DND-41 (cell line): Measurements from ENCODE around the gene TLE4.
"Not testable (repeated sequence)": the region's sequence is repeated elsewhere in the genome, so short reads cannot be mapped to it uniquely, and the experiment has no call there.

Source experiments
- ATAC-seq: fragments of 200-7000 bp; cut with Tn5 transposase; 3 replicates; pipeline ENCODE4 v1.9.1; 2021; ENCODE audit warnings: low read depth; ENCODE audit not compliant: insufficient read depth
- DNase-seq: peaks from one replicate; pipeline ENCODE4 v3.0.0-alpha.2; 2020
- H2AFZ ChIP-seq: 2 replicates; pipeline ENCODE4 v1.6.0; 2012; ENCODE audit warnings: low read depth, low read length
- H3K27ac ChIP-seq: 2 replicates; pipeline ENCODE4 v1.5.1; 2012; ENCODE audit warnings: low read length, inconsistent platforms
- H3K27me3 ChIP-seq: fragments of 200-600 bp; sonication (generic); 2 replicates; pipeline ENCODE4 v1.6.0; 2012; ENCODE audit warnings: low read length, mild to moderate bottlenecking, inconsistent platforms; ENCODE audit not compliant: insufficient read depth, poor library complexity
- H3K36me3 ChIP-seq: 2 replicates; pipeline ENCODE4 v1.5.1; 2012; ENCODE audit warnings: low read length, inconsistent platforms; ENCODE audit not compliant: insufficient read depth
- H3K4me1 ChIP-seq: 2 replicates; pipeline ENCODE4 v1.5.1; 2012; ENCODE audit warnings: mild to moderate bottlenecking, low read length; ENCODE audit not compliant: insufficient read depth
- H3K4me2 ChIP-seq: 2 replicates; pipeline ENCODE4 v1.6.0; 2012; ENCODE audit warnings: mild to moderate bottlenecking, moderate library complexity, low read length, inconsistent platforms; ENCODE audit not compliant: insufficient read depth
- H3K4me3 ChIP-seq, 2 experiments: fragments of 200-600 bp in 1 of 2; shearing (Covaris generic) in 1 of 2; 2 replicates each; pipeline ENCODE4 v1.5.1; 2012 to 2016; ENCODE audit warnings: inconsistent platforms in 2 of 2, low read length in 2 of 2, mild to moderate bottlenecking in 2 of 2, low read depth in 1 of 2, moderate library complexity in 1 of 2
- H3K79me2 ChIP-seq: 2 replicates; pipeline ENCODE4 v1.6.0; 2012; ENCODE audit warnings: low read length, inconsistent platforms; ENCODE audit not compliant: insufficient read depth
- H3K9ac ChIP-seq: 2 replicates; pipeline ENCODE4 v1.6.0; 2012; ENCODE audit warnings: low read depth, mild to moderate bottlenecking, inconsistent platforms, low read length, moderate library complexity
- H3K9me3 ChIP-seq: 2 replicates; pipeline ENCODE4 v1.5.1; 2012; ENCODE audit warnings: low read length, moderate library complexity, mild to moderate bottlenecking, inconsistent platforms; ENCODE audit not compliant: insufficient read depth, severe bottlenecking
- H4K20me1 ChIP-seq: 2 replicates; pipeline ENCODE4 v1.6.0; 2012; ENCODE audit warnings: low read length; ENCODE audit not compliant: insufficient read depth
- EZH2 ChIP-seq: IDR thresholded peaks from 3 replicates; pipeline ENCODE4 v1.6.1; 2012; ENCODE audit warnings: borderline replicate concordance, low read depth, mild to moderate bottlenecking, moderate library complexity, low read length, inconsistent platforms; ENCODE audit not compliant: severe bottlenecking
- TF ChIP-seq, protein P1 (sequence below): IDR thresholded peaks from 2 replicates; pipeline ENCODE4 v1.5.1; 2012; ENCODE audit warnings: borderline replicate concordance, low read length, moderate library complexity, mild to moderate bottlenecking; ENCODE audit not compliant: poor library complexity, severe bottlenecking; ENCODE audit errors: extremely low read depth

TLE4 gene

GRCh38 chr9:79646096-79646495, 74.3 kb downstream of the TLE4 start:
- Histone ChIP-seq H3K36me3 (peaks cover 11% of the 10 kb centered on the region; the same call in 1 of the 2 replicates), H3K4me1 (no peaks in the 10 kb centered on the region), H3K4me3 (no peak overlapping the region), H3K9me3 (peaks cover 13% of the 10 kb centered on the region), H4K20me1 (no peaks in the 10 kb centered on the region), H3K9ac (no peak overlapping the region), H3K4me2 (no peak overlapping the region), H2AFZ (no peak overlapping the region), H3K27me3 (no peaks in the 10 kb centered on the region), H3K27ac (no peak overlapping the region), H3K79me2 (no peaks in the 10 kb centered on the region)
- no peak for ATAC-seq
- DNase-seq: no peak
- TF ChIP-seq, protein P1, sequence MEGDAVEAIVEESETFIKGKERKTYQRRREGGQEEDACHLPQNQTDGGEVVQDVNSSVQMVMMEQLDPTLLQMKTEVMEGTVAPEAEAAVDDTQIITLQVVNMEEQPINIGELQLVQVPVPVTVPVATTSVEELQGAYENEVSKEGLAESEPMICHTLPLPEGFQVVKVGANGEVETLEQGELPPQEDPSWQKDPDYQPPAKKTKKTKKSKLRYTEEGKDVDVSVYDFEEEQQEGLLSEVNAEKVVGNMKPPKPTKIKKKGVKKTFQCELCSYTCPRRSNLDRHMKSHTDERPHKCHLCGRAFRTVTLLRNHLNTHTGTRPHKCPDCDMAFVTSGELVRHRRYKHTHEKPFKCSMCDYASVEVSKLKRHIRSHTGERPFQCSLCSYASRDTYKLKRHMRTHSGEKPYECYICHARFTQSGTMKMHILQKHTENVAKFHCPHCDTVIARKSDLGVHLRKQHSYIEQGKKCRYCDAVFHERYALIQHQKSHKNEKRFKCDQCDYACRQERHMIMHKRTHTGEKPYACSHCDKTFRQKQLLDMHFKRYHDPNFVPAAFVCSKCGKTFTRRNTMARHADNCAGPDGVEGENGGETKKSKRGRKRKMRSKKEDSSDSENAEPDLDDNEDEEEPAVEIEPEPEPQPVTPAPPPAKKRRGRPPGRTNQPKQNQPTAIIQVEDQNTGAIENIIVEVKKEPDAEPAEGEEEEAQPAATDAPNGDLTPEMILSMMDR: no peak
- TF ChIP-seq EZH2: no peak

DNA sequence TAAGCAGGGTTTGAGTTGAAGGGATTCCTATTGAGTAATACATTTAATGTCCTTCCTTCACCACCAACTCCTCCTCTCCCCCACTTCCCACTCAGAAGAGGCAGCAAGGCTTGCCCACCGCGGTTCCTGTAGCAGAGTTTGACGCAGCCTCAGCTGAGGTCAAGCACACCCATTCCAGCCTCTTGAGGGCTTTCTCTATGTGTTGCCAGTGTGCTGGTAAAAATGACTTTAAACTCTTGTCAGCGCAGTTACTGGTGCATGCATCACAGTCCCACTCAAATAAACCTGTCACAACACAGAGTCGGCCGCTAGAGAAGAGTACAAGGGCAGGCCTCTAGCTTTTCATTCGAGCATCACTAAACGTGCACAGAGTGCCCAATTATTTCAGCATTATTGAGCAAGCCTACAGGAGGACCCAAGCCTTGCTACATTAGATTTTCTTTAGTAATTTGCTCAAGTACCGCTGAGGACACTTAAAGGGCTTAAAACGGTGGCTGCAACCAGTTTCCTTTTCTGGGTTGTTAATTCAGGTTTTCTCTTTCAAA, 79.6 kb downstream of the TLE4 start:
- DNase-seq: no peak
- ATAC-seq: no peak
- no peaks in the 10 kb centered on the region for H4K20me1 ChIP-seq
- no peaks in the 10 kb centered on the region for H3K27me3 ChIP-seq
- no peaks in the 10 kb centered on the region; the same call in 1 of the 2 replicates for H3K36me3 ChIP-seq
- no peak overlapping the region for H3K4me3 ChIP-seq
- no peaks in the 10 kb centered on the region for H3K79me2 ChIP-seq
- no peak overlapping the region for H3K4me2 ChIP-seq
- no peaks in the 10 kb centered on the region for H3K4me1 ChIP-seq
- no peaks in the 10 kb centered on the region for H3K9me3 ChIP-seq
- no peak for TF ChIP-seq EZH2
- TF ChIP-seq, protein P1: no peak
- H3K27ac ChIP-seq: no peak overlapping the region
- H2AFZ ChIP-seq: no peak overlapping the region
- H3K9ac ChIP-seq: no peak overlapping the region

GRCh38 chr9:79652598-79652997, 80.8 kb downstream of the TLE4 start:
- no peaks in the 10 kb centered on the region for H3K4me1 ChIP-seq
- H3K27ac ChIP-seq: no peak overlapping the region
- H3K79me2 ChIP-seq: no peaks in the 10 kb centered on the region
- H3K4me2 ChIP-seq: no peak overlapping the region
- H3K9me3 ChIP-seq: no peaks in the 10 kb centered on the region
- no peaks in the 10 kb centered on the region for H4K20me1 ChIP-seq
- H2AFZ ChIP-seq: no peak overlapping the region
- H3K9ac ChIP-seq: no peak overlapping the region
- no peaks in the 10 kb centered on the region for H3K27me3 ChIP-seq
- TF ChIP-seq, protein P1: no peak
- TF ChIP-seq EZH2: no peak
- H3K36me3 ChIP-seq: peaks cover 6% of the 10 kb centered on the region; the same call in 1 of the 2 replicates
- ATAC-seq (no peak), DNase-seq (no peak)
- H3K4me3 ChIP-seq: no peak overlapping the region

GRCh38 chr9:79654591-79655382, 83.0 kb downstream of the TLE4 start:
- not testable (repeated sequence) for H3K4me3 ChIP-seq, H3K36me3 ChIP-seq, ATAC-seq, H3K4me2 ChIP-seq, H3K9me3 ChIP-seq, H3K27ac ChIP-seq, H3K4me1 ChIP-seq, DNase-seq, H3K79me2 ChIP-seq, H4K20me1 ChIP-seq, H3K9ac ChIP-seq, H3K27me3 ChIP-seq, H2AFZ ChIP-seq
